WTC11 (cell line): ENCODE measurements around the gene STK31. TPM values are rescaled to one million over a fixed set of nuclear protein-coding genes. Genes with fewer than 3 reads are reported as not detected.
"Not testable (repeated sequence)": the region's sequence is repeated elsewhere in the genome, so short reads cannot be mapped to it uniquely, and the experiment has no call there.

ENCODE experiments used
- ATAC-seq: fragments of 200-7000 bp; cut with Tn5 transposase; 2 replicates; pipeline ENCODE4 v1.10.0; 2021; ENCODE audit warnings: mild to moderate bottlenecking, moderate library complexity
- CTCF ChIA-PET: fragments of 300-600 bp; sonication (Branson Sonifier 250); formaldehyde crosslinking; loops from one replicate; lab custom pipeline; 2021; ENCODE audit warnings: antibody characterized with exemption; lab: Charles Lee
- POLR2A ChIA-PET: fragments of 350-600 bp; sonication (Branson Sonifier 250); formaldehyde crosslinking; loops from one replicate; lab custom pipeline; 2021; ENCODE audit warnings: antibody characterized with exemption; lab: Charles Lee
- DNase-seq: peaks from one replicate; pipeline ENCODE4 v3.0.0; 2021; ENCODE audit warnings: low spot score
- H3K27ac Mint-ChIP-seq: 2 replicates; pipeline ENCODE4 v1.8.0; 2021; ENCODE audit warnings: mixed read lengths
- H3K27me3 Mint-ChIP-seq: 2 replicates; pipeline ENCODE4 v1.8.0; 2021; ENCODE audit warnings: low read depth, mild to moderate bottlenecking, moderate library complexity, mixed read lengths
- H3K36me3 Mint-ChIP-seq: 2 replicates; pipeline ENCODE4 v1.8.0; 2021; ENCODE audit warnings: mixed read lengths
- H3K4me1 Mint-ChIP-seq: 2 replicates; pipeline ENCODE4 v1.8.0; 2022; ENCODE audit warnings: mixed read lengths
- H3K4me3 Mint-ChIP-seq: 2 replicates; pipeline ENCODE4 v1.8.0; 2021; ENCODE audit warnings: mild to moderate bottlenecking, moderate library complexity, mixed read lengths
- H3K9me3 Mint-ChIP-seq: 2 replicates; pipeline ENCODE4 v1.8.0; 2021; ENCODE audit warnings: mixed read lengths
- ATF6 ChIP-seq: sonication (generic); formaldehyde crosslinking; IDR thresholded peaks from 2 replicates; pipeline ENCODE4 v1.8.1; 2023; ENCODE audit warnings: mild to moderate bottlenecking, missing genetic modification reagents
- ERG ChIP-seq: fragments of 250-450 bp; sonication (Bioruptor Pico); IDR thresholded peaks from 2 replicates; pipeline ENCODE4 v1.8.0; 2021; ENCODE audit warnings: mild to moderate bottlenecking
- FOXK1 ChIP-seq: sonication (generic); formaldehyde crosslinking; IDR thresholded peaks from 2 replicates; pipeline ENCODE4 v1.8.0; 2022; ENCODE audit warnings: mild to moderate bottlenecking, moderate library complexity, missing genetic modification reagents
- MAX ChIP-seq: sonication (generic); formaldehyde crosslinking; IDR thresholded peaks from 2 replicates; pipeline ENCODE4 v1.8.0; 2022; ENCODE audit warnings: mild to moderate bottlenecking, missing genetic modification reagents
- NR1H2 ChIP-seq: sonication (generic); formaldehyde crosslinking; IDR thresholded peaks from 2 replicates; pipeline ENCODE4 v1.9.0; 2021; ENCODE audit warnings: mild to moderate bottlenecking, moderate library complexity, missing genetic modification reagents
- PRDM15 ChIP-seq: sonication (generic); formaldehyde crosslinking; IDR thresholded peaks from 2 replicates; pipeline ENCODE4 v1.8.0; 2022; ENCODE audit warnings: missing genetic modification reagents
- TEAD1 ChIP-seq: sonication (generic); formaldehyde crosslinking; IDR thresholded peaks from 2 replicates; pipeline ENCODE4 v1.8.0; 2022; ENCODE audit warnings: mild to moderate bottlenecking, missing genetic modification reagents
- TP53 ChIP-seq: sonication (generic); formaldehyde crosslinking; IDR thresholded peaks from 2 replicates; pipeline ENCODE4 v1.8.1; 2023; ENCODE audit warnings: mild to moderate bottlenecking, missing genetic modification reagents
- USF1 ChIP-seq: sonication (generic); formaldehyde crosslinking; IDR thresholded peaks from 2 replicates; pipeline ENCODE4 v1.8.0; 2022; ENCODE audit warnings: mild to moderate bottlenecking, missing genetic modification reagents
- ZBTB21 ChIP-seq: sonication (generic); formaldehyde crosslinking; IDR thresholded peaks from 2 replicates; pipeline ENCODE4 v1.8.1; 2023; ENCODE audit warnings: mild to moderate bottlenecking, missing genetic modification reagents, borderline replicate concordance
- total RNA-seq: library from RNA; stranded (reverse); gene quantifications from 3 replicates; pipeline ENCODE4 v1.2.3, GENCODE V29; 2021
- TF ChIP-seq, protein P1 (sequence below): sonication (generic); formaldehyde crosslinking; IDR thresholded peaks from 2 replicates; pipeline ENCODE4 v1.8.0; 2023; ENCODE audit warnings: mild to moderate bottlenecking, missing genetic modification reagents
- TF ChIP-seq, protein P2 (sequence below): sonication (generic); formaldehyde crosslinking; IDR thresholded peaks from 2 replicates; pipeline ENCODE4 v1.8.1; 2022; ENCODE audit warnings: low read depth, mild to moderate bottlenecking, moderate library complexity, missing genetic modification reagents, borderline replicate concordance
- TF ChIP-seq, protein P3 (sequence below): sonication (generic); formaldehyde crosslinking; IDR thresholded peaks from 2 replicates; pipeline ENCODE4 v1.8.0; 2022; ENCODE audit warnings: mild to moderate bottlenecking, missing genetic modification reagents

Gene STK31
- total RNA-seq, 1 experiment from 2014 or later, result 0.42 TPM

- peak; percentile 98 for TF ChIP-seq PRDM15 (CRISPR knock-in tag)
- TF ChIP-seq FOXK1 (CRISPR knock-in tag), result peak; percentile 66; the same call in 1 of the 2 replicates
- TF ChIP-seq MAX (CRISPR knock-in tag), result peak; percentile 63; the same call in 1 of the 2 replicates
- TF ChIP-seq ZBTB21 (CRISPR knock-in tag), result no peak
- TF ChIP-seq TP53 (CRISPR knock-in tag), result 0 out of 2 replicates have a peak, but pooled peaks have one; percentile 21
- TF ChIP-seq, protein P1, sequence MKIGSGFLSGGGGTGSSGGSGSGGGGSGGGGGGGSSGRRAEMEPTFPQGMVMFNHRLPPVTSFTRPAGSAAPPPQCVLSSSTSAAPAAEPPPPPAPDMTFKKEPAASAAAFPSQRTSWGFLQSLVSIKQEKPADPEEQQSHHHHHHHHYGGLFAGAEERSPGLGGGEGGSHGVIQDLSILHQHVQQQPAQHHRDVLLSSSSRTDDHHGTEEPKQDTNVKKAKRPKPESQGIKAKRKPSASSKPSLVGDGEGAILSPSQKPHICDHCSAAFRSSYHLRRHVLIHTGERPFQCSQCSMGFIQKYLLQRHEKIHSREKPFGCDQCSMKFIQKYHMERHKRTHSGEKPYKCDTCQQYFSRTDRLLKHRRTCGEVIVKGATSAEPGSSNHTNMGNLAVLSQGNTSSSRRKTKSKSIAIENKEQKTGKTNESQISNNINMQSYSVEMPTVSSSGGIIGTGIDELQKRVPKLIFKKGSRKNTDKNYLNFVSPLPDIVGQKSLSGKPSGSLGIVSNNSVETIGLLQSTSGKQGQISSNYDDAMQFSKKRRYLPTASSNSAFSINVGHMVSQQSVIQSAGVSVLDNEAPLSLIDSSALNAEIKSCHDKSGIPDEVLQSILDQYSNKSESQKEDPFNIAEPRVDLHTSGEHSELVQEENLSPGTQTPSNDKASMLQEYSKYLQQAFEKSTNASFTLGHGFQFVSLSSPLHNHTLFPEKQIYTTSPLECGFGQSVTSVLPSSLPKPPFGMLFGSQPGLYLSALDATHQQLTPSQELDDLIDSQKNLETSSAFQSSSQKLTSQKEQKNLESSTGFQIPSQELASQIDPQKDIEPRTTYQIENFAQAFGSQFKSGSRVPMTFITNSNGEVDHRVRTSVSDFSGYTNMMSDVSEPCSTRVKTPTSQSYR, result no peak
- no peak for TF ChIP-seq NR1H2 (CRISPR knock-in tag)
- no peak for TF ChIP-seq ERG (CRISPR knock-in tag)
- TF ChIP-seq, protein P2, sequence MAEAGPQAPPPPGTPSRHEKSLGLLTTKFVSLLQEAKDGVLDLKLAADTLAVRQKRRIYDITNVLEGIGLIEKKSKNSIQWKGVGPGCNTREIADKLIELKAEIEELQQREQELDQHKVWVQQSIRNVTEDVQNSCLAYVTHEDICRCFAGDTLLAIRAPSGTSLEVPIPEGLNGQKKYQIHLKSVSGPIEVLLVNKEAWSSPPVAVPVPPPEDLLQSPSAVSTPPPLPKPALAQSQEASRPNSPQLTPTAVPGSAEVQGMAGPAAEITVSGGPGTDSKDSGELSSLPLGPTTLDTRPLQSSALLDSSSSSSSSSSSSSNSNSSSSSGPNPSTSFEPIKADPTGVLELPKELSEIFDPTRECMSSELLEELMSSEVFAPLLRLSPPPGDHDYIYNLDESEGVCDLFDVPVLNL (CRISPR knock-in tag), result 0 out of 2 replicates have a peak, but pooled peaks have one; percentile 27
- TF ChIP-seq TEAD1 (CRISPR knock-in tag), result peak; percentile 84; the same call in 1 of the 2 replicates
- TF ChIP-seq USF1 (CRISPR knock-in tag), result peak; percentile 25; the same call in 1 of the 2 replicates
- TF ChIP-seq, protein P3, sequence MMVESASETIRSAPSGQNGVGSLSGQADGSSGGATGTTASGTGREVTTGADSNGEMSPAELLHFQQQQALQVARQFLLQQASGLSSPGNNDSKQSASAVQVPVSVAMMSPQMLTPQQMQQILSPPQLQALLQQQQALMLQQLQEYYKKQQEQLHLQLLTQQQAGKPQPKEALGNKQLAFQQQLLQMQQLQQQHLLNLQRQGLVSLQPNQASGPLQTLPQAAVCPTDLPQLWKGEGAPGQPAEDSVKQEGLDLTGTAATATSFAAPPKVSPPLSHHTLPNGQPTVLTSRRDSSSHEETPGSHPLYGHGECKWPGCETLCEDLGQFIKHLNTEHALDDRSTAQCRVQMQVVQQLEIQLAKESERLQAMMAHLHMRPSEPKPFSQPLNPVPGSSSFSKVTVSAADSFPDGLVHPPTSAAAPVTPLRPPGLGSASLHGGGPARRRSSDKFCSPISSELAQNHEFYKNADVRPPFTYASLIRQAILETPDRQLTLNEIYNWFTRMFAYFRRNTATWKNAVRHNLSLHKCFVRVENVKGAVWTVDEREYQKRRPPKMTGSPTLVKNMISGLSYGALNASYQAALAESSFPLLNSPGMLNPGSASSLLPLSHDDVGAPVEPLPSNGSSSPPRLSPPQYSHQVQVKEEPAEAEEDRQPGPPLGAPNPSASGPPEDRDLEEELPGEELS, result peak; percentile 77; the same call in 1 of the 2 replicates
- TF ChIP-seq ATF6 (CRISPR knock-in tag), result no peak
Measured at GRCh38 chr7:23680414-23681405, 29.3 kb upstream of the STK31 start (continued).

- ATAC-seq, H3K9me3 Mint-ChIP-seq, H3K27me3 Mint-ChIP-seq, POLR2A ChIA-PET, H3K4me3 Mint-ChIP-seq, DNase-seq: not testable (repeated sequence)
- Mint-ChIP-seq H3K4me1 (peaks cover 22% of the 10 kb centered on the region), H3K27ac (0 out of 2 replicates have a peak overlapping the region, but pooled peaks have one; percentile 36), H3K36me3 (peaks cover 29% of the 10 kb centered on the region)
- CTCF ChIA-PET, result interaction anchor here (1.3 to 1.5 kb wide), 2 partner anchors 13 to 29 kb away, joined by 5 to 6 read pairs; no protein-coding TSS in a partner anchor
Measured at GRCh38 chr7:23684041-23684440, 26.0 kb upstream of the STK31 start.
